Fibroblast of skin of abdomen (primary cell): Measurements from ENCODE around the gene VPS36. TPM values are rescaled to one million over a fixed set of nuclear protein-coding genes. Genes with fewer than 3 reads are reported as not detected.
"Not testable (repeated sequence)": the region's sequence is repeated elsewhere in the genome, so short reads cannot be mapped to it uniquely, and the experiment has no call there.

Source experiments
- DNase-seq: peaks from one replicate; pipeline ENCODE4 v3.0.0-alpha.2; 2013
- polyA plus RNA-seq, 2 experiments: library from polyadenylated mRNA; unstranded; fragments of 120-200 nt; gene quantifications; one replicate each; pipeline ENCODE4 v1.2.1, GENCODE V29; 2013; ENCODE audit not compliant: insufficient read length in 2 of 2

Gene VPS36, protein sequence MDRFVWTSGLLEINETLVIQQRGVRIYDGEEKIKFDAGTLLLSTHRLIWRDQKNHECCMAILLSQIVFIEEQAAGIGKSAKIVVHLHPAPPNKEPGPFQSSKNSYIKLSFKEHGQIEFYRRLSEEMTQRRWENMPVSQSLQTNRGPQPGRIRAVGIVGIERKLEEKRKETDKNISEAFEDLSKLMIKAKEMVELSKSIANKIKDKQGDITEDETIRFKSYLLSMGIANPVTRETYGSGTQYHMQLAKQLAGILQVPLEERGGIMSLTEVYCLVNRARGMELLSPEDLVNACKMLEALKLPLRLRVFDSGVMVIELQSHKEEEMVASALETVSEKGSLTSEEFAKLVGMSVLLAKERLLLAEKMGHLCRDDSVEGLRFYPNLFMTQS
- polyA plus RNA-seq (2013, experiment 1 of 2; ENCODE audit: insufficient read length), result 23.9 TPM
- polyA plus RNA-seq (2013, experiment 2 of 2; ENCODE audit: insufficient read length), result 24.8 TPM

DNA sequence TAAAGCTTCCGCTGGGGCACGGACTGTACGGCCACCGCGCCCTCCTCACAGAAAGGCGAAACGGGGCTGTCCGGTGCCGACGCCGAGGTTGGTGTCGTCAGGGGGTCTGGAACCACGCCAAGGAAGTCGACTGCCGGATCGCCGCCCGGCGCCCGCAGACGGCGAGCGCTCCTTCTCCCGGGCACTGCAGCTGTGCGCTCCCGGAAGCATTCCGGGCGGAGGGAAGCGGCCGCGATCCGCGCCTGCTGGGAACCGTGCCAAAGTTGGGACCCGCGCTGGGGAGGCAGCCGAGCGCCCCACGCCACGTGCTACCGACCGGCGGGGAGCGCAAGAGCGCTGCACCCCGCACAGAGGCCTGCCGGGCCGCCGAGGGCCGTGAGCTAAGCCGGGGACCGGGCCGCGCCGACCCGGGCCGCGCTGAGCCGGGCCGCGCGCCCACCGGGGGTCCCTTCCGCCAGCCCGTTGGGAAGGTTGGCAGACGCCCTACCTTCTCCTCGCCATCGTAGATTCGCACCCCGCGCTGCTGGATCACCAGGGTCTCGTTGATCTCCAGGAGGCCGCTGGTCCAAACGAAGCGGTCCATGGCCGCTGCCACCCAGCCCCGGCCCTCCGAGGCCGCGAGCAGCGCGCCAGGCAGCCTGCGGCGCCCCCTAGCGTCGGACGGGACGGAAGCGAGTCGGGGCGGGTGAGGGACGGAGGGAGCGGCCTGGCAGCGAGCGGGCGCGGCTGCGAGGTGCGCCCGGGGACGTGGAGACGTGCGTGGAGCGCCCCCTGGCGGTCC lies at the start of gene VPS36:
VPS36 (minus strand) TSS at position 623 of the 781 bp plus-strand sequence; CDS start at position 583, 40 bp downstream.
- peak; percentile 93 for DNase-seq

DNA sequence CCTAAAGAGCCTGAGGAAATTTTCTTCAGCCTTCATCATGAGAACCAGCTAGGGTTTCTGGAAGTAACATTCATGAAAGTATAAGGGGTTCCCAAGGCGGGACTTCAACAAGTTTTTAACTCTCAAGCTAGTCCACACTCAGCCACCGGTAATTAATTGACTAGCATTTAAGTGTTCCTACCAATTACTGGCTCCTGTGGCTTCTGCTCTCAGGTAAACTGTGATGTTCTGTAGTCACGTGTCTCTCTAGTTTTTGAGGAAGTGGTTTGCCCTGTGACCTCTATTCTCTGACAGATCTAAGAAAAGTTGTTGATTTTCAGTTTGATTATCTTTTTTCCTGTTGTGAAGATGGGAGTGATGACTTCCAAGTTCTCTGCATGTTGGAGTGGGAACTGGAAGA lies 47.5 kb upstream of the VPS36 start:
- DNase-seq, result not testable (repeated sequence)

DNA sequence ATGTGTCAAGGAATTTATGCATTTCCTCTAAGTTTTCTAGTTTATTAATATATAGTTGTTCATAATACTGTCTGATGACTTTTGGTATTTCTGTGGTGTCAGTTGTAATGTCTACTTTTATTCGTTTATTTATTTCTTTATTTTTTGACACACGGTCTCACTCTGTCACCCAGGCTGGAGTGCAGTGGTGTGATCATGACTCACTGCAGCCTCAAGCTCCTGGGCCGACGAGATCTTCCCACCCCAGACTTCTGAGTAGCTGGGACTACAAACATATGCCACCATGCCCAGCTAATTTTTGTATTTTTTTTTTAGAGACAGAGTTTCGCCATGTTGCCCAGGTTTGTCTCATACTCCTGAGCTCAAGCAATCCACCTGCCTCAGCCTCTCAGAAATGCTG lies 43.8 kb upstream of the VPS36 start:
- not testable (repeated sequence) for DNase-seq

DNA sequence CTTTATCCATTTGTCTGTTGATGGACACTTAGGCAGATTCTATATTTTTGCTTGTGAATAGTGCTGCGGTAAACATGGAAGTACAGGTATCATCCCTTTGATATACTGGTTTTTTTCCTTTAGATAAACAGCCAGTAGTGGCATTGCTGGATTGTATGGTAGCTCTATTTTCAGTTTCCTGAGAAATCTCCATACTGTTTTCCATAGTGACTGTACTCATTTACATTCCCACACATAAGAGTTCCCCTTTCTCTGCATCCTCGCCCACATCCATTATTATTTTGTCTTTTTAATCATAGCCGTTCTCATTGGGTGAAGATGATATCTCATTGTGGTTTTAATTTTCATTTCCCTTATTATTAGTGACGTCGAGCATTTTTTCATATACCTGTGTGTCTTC lies 40.6 kb upstream of the VPS36 start:
- not testable (repeated sequence) for DNase-seq

DNA sequence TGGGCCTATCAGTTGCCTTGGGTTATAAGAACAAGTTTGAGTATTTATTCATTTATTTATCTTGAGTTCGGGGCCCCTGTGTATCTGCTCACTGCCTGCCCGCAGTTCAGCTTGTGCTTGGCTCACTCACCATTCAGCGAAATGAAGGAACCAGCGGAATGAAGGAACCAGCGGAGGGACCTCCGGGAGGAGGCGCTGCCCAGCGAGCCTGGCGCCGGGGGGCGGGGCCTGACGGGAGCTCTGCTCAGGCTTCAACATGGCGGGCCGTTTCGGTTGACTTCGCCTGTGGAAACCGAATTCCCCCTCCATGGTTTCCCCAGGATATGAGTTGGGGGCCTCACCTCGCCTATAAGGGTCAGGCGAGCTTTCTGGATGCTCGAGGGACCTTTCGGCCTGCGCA lies 38.3 kb upstream of the VPS36 start:
- not testable (repeated sequence) for DNase-seq

DNA sequence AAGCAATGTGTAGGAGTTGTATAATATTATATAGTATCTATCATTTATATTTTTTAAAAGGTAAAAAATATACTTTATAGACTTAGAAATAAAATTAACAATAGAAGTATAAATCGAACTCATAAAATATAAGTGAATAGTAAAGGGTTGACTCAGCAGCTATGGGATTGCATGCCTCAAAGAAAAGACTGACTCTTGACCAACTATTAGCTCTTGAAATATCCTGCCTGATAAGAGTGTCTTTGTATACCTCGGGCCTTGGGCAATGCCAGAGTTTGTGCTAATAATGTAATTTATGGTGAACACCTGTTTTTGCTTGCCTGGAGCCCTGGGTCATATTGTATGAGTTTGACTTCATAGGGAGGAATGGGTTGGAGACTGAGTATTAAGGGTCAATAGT lies 36.6 kb upstream of the VPS36 start:
- DNase-seq, result not testable (repeated sequence)

DNA sequence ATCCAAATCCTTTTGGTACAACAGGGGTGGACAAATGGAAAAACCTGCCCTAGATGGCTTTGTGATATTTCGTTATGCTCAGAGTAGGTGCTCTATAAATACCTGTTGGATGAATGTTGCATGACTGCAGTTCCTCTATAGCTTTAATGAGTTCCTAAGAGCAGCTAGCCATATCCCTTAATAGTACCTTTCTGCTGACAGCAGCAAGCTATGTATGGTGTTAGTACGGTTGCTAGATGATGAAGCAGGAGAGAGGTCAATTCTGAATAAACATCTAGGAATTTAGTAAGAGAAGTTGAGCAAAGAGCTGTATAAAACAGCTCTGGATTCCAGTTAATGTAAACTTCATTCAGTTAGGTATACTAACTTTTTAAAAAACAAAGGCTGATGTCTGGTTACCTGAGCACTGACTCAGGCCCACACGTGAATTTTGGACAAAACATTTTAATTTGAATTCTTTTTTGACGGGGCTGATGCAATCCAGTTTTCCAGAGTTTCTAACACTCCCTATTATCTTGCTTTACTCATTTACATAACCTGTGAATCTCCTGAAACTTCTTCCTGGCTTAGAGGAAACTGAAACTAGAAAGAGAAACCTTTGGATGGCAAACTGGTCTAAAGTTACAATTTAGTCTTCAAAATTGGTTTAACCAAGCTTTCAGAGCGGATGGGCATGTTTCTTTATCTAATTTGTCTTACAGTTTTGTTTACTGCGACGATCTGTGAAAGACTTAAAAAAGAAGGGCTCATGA lies 30.4 kb upstream of the VPS36 start:
- not testable (repeated sequence) for DNase-seq

DNA sequence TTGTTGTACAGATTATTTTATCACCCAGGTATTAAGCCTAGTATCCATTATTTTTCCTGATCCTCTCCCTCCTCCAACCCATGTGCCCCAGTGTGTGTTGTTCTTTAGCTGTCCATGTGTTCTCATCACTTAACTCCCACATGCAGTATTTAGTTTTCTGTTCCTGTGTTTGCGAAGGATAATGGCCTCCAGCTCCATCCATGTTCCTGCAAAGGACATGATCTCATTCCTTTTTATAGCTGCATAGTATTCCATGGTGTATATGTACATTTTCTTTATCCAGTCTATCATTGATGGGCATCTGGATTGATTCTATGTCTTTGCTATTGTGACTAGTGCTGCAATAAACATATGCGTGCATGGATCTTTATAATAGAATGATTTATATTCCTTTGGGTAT lies 18.1 kb upstream of the VPS36 start:
- not testable (repeated sequence) for DNase-seq

DNA sequence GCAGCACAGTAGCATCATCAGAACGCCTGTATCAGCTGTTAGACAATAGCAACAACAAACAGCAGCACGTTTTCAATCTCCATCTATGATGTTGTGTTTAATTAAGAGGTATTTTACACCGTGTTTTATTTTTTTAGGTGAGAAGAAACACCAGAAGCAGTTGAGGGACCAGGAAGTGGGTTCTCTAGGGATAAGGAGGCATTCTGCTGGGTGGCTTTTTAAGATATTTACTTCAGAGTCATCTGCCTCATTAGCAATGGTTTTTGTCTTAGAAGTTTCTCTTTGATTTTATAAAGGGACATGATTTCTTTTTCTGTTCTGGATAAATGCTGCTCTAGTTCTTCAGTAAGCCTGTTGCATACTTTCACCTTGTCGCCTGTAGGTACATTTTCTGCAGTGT lies 13.1 kb upstream of the VPS36 start:
- DNase-seq, result no peak

DNA sequence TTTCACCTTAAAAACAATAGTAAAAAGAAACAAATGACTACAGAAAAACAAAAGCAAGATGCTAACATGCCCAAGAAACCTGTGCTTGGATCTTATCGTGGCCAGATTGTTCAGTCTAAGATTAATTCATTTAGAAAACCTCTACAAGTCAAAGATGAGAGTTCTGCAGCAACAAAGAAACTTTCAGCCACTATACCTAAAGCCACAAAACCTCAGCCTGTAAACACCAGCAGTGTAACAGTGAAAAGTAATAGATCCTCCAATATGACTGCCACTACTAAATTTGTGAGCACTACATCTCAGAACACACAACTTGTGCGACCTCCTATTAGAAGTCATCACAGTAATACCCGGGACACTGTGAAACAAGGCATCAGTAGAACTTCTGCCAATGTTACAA lies 10.8 kb upstream of the VPS36 start:
- DNase-seq, result no peak

DNA sequence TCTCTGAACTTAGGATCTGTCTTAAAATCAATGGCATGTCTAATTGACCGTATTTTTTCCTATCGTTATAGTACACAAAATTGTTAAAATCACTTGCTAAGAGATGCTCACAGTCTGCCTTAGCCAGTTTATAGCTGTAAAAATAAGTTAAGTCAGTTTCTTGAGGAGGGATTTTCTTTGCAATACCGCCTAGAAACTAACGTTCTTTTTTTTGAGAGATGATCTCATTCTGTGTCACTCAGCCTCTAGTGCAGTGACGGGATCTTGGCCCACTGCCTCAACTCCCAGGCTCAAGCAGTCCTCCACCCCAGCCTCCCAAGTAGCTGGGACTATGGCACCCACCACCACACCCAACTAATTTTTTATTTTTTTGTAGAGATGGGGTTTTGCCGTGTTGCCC lies 9.2 kb upstream of the VPS36 start:
- peak; percentile 59 for DNase-seq

DNA sequence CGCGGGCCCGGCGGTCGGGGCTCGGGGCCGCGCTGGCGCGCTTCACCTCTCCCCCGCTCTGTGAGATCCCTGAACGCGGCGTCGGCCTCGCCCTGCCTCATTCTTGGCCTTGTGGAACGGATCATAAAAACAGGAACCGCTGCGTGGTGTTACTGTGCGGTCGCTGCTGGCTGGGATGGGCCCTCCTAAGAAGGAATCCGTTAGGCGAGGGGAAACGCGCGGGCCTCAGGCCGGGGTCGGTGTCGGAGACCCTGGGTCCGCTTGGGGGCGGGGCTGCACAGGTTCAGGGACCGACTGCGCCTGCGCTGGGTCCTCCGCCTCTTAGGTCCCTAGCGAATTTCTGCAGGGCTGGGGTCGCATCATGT lies 5.2 kb upstream of the VPS36 start:
- DNase-seq, result peak; percentile 60

DNA sequence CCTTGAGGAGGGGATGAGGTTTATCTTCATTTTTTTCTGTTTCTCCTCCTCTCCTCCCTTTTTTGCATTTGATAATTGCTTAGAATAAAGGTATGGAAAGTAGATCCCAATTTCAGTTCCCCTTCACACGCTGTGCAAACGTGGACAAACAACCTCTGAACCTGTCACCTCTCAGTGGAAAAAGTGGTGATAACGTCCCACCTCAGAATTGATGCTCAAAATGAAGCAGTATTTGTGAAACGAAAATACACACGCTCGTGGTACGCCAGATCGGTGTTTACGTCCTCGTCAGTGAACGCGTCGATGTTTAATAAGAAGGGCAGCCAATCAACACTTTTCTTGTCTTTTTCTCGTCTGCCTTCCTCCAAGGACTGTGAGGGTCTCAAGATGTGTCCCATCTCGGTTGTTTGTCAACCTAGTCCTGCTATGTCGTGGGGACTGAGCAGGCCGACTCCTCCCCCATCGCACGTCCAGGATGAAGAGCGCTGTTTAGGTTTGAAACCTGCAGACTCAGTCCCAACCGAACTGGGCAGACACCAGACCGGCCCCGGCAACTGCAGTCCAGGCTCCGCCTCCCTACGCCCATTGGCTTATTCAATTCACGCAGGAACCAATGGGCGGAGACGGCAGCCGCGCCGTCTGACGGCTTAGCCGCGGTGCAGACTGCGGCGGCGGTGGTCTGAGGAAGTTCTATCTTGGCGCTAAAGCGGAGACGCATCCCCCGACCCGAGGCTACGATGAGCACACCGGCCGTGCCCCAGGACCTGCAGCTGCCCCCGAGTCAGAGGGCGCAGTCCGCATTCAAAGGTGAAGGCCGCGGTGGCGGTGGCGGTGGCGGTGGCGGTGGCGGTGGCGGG lies 4.6 kb upstream of the VPS36 start, which contains the start of gene CKAP2:
CKAP2 (plus strand) TSS at position 659 of the 857 bp plus-strand sequence; CDS start at position 738, 79 bp downstream.
- peak; percentile 91 for DNase-seq

DNA sequence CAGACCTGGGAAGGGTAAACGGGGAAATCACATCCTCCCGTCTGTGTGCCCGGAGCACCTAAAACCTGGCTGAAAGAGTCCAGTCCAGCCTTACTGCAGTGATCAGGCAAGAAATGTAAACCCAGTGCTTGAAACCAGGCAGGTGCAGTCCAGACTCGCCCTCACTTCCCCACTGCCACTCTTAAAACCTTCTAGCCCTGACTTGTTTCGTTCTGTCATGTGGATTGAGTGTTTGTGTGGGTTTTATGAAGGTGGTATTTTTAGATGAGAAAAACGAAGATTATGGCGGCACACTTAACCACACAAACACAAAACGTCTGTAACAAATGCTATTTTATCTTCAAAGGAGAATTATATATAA lies 4.0 kb upstream of the VPS36 start:
- DNase-seq, result no peak

DNA sequence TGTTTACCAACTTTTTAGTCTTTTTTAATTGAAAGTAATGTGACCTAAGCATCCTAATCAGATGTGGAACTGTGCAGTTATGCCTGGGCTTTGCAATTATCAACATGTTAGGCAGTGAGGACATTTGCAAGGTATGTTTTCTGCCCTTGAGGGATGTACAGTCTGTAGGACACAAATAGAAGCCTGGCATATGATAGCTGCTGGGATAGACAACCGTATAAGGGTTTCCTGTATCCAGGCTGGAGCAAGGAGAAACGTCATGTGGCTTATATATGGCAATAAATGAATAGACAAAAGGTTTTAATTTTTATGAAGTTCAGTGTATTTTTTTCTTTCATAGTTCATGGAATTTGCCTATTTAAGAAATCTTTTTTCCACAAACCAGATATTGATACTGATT lies 2.0 kb upstream of the VPS36 start:
- DNase-seq, result no peak

DNA sequence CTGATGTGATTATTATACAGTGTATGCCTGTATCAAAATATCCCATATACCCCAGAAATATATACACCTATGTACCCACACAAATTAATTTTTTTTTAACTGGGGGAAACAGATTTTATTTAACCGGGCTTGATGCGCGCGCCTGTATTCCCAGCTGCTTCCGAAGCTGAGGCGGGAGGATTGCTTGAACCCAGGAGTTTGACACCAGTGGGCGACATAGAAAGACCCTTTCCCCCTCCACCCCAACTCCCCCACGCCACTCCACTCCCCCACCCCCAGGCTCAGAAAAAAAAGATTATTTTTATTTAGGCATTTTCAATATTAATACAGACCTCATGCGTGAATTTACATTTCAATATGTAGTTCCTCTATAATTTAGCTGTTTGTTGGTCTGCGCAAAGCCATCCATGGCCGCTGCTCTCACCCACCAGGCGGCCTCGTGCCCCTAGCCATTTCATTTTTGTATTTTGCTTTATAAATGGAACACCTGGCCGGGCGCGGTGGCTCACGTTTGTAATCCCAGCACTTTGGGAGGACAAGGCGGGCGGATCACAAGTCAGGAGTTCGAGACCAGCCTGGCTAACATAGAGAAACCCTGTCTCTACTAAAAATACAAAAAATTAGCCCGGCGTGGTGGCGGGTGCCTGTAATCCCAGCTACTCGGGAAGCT lies 836 bp upstream of the VPS36 start:
- DNase-seq, result no peak

DNA sequence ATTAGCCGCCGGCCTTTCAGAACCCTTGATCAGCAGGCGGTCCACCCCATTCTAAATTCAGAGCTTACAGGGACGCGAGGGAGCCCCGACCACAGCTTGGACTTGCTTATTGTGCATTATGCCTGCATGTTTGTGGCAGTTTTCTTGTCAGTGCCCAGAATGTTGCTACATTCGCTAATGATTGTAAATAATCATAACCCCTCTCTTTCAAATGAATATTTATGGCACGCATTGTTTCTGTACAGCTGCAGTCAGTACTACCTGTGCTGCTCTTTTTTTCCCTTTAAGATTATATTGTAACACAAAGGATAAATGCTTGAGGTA lies 321 bp upstream of the VPS36 start:
- DNase-seq, result no peak

DNA sequence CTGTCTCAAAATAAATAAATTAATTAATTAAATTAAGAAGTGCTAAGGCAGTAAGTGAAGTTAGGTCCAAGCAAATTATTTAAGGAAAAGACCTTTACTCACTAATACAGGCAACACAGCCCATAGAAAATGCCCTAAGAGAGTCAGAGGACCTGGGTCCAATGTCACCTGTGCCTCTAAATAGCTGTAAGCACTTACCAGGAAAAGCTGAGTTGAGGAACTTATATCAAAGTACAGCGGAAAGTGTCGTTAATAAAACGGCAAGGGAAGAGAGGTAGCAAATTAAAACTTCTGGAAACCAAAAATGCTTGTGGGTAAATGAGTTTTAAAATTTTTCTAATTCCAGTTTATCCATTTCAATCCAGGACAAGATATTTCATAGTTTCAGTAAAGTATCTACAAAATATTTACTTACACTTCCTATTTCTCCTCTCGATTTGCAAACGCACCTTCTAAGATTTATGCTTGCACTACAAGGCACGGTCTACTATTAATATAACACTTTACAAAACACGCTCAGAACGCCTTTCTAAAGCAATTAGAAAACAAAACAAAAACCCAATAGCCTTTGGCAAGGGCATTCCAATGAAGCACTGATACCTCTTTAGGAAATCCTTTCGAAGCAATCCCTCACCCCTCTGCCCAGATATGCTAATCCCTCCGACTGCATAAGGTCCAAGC lies 963 bp downstream of the VPS36 start:
- no peak for DNase-seq

DNA sequence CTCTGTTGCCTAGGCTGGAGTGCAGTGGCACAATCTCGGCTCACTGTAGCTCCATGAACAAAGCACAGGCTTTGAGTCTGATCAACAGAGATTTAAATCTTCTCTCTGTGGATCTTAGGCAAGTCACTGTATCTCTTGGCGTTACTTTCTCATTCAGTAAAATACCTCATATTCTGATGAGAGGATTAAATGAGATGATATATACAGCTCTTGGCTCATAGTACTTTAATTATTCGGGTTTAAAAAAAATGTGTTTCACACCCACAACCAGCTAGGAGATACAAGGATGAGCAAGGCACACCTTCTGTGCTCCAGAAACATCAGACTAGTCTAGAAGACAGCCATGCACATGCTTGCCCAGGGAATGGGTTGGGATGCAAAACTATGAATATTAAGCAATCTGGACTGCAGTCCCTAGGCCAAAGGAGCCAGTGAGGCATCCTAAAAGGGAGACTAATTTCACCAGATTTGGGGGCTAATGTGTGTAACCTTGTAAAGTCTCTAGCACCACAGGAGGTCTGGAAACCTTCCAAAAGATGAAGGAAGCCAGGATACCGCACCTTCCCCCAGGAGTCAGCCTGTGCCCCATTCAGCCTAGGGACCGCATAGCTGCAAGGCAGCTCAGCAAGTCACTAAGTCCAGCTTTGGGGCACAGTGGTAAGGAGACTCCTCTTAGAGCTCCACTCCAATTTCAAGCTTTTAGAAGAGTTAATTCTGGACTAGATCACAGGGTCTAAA lies 2.5 kb downstream of the VPS36 start:
- no peak for DNase-seq

DNA sequence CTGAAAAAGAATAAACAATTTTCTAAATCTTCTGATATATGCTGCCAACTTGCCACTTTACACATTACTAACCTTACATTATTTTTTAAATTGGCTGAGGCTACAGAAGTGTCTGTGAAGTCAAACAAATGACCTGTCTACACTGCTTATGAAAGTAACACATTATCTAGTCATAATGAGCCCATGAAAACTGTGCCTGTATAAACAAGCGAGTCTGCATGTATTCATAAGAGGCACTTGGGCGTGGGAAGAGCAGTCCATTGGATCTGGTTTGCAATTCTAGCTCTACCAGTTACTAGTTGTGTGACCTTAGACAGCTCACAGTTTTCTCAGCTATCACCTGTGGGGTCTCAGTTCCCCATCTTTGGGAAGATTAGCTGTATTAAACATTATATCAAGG lies 3.1 kb downstream of the VPS36 start:
- DNase-seq, result no peak
